ENCODE measurements around the gene SH2B2. TPM values are rescaled to one million over a fixed set of nuclear protein-coding genes. Genes with fewer than 3 reads are reported as not detected.

SH2B2 gene
- total and polyA plus RNA-seq, 2 experiments from 2014 or later, result 5.6 to 21.9 TPM

- H3K27me3 Mint-ChIP-seq (ENCODE audit: insufficient read depth, low read depth, poor library complexity), result peaks cover 12% of the 10 kb centered on the region
- no peak for DNase-seq (ENCODE audit: low spot score)
- no peaks in the 10 kb centered on the region for H3K36me3 ChIP-seq (ENCODE audit: insufficient read depth)
- no peak for ATAC-seq
- H3K4me3 ChIP-seq, result no peak overlapping the region
- no peak overlapping the region for H3K27ac ChIP-seq (ENCODE audit: low read depth)
- no peak overlapping the region for H3K27ac Mint-ChIP-seq
- H3K79me2 ChIP-seq (replicated peaks; ENCODE audit: insufficient read depth), result no peaks in the 10 kb centered on the region
- H3K9me2 ChIP-seq (ENCODE audit: insufficient read depth), result no peaks in the 10 kb centered on the region
- H3K4me1 Mint-ChIP-seq, result peaks cover 12% of the 10 kb centered on the region
- TF ChIP-seq ZNF462 (CRISPR knock-in tag; IDR thresholded peaks at IDR 0.05), result no peak
- no peak for TF ChIP-seq CREB1 (CRISPR knock-in tag; IDR thresholded peaks at IDR 0.05; ENCODE audit: low read depth)
- TF ChIP-seq ZNF114 (CRISPR knock-in tag; IDR thresholded peaks at IDR 0.05), result no peak
- no peak for TF ChIP-seq EZH2phosphoT487 (IDR thresholded peaks at IDR 0.05; ENCODE audit: unreplicated experiment)
- no peak for TF ChIP-seq ZNF331 (CRISPR knock-in tag; IDR thresholded peaks at IDR 0.05; ENCODE audit: low read depth)
- TF ChIP-seq JUNB (IDR thresholded peaks at IDR 0.05; ENCODE audit: unreplicated experiment), result no peak
- no peak for TF ChIP-seq STAT1 (IDR thresholded peaks at IDR 0.05; ENCODE audit: unreplicated experiment)
- TF ChIP-seq CTCF (conservative IDR thresholded peaks at IDR 0.05; ENCODE audit: low read depth in 2 of 2), result no peak
- TF ChIP-seq NANOG (IDR thresholded peaks at IDR 0.05; ENCODE audit: borderline replicate concordance), result no peak
- no peaks in the 10 kb centered on the region; the same call in 1 of the 2 replicates for H4K20me1 ChIP-seq (replicated peaks; ENCODE audit: insufficient read depth)
- H3K9me3 Mint-ChIP-seq, result no peaks in the 10 kb centered on the region; the same call in 2 of the 3 replicates
- no peak overlapping the region for H3K4me3 Mint-ChIP-seq
- no peak overlapping the region for H3K4me2 ChIP-seq
- H3K27me3 ChIP-seq (ENCODE audit: insufficient read depth), result no peaks in the 10 kb centered on the region
- no peaks in the 10 kb centered on the region for H3K36me3 Mint-ChIP-seq (ENCODE audit: low read depth)
- H3K4me1 ChIP-seq (ENCODE audit: insufficient read depth), result peaks cover 7% of the 10 kb centered on the region; the same call in 1 of the 2 replicates
- H3F3A ChIP-seq (replicated peaks; ENCODE audit: low read depth), result no peaks in the 10 kb centered on the region
- no peak overlapping the region for H2AFZ ChIP-seq
Observed at GRCh38 chr7:102277901-102278300, 8.8 kb upstream of the SH2B2 start.

All from GM23338 (cell line).